LHCN-M2 (cell line): ENCODE results near the gene NCKAP5. TPM values are rescaled to one million over a fixed set of nuclear protein-coding genes. Genes with fewer than 3 reads are reported as not detected.
A peak's percentile ranks its signal among the peaks of the same experiment; 100 is the strongest.

Experiments used
- DNase-seq: peaks from one replicate; pipeline ENCODE4 v3.0.0-alpha.2; 2012; ENCODE audit warnings: low read depth
- total RNA-seq: library from RNA; depleted of rRNA; stranded (reverse); fragments of >200 nt; gene quantifications from 2 replicates; pipeline ENCODE4 v1.2.3, GENCODE V29; 2014

Gene NCKAP5
- total RNA-seq, 1 experiment from 2014 or later, result 0.40 TPM

DNA sequence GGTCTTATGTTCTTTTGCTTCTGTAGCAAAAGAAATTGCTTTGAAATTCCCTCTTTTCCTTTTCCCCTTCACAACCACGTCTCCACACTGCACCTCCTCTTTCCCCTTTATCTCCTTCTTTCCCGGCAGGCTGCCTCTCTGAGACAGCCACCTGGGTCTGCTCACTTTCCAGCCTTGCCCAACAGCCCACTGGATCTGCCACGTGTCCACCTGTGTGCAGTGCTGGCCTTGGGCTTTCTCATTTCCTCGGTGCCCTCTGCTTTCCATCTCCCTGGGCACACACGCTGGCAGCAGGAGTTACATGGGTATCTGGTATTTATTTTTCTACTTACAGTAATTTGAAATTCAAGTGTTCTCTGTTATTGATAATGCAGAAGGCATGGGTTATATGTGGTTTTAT is 684.8 kb downstream of the NCKAP5 start:
- DNase-seq, result no peak

DNA sequence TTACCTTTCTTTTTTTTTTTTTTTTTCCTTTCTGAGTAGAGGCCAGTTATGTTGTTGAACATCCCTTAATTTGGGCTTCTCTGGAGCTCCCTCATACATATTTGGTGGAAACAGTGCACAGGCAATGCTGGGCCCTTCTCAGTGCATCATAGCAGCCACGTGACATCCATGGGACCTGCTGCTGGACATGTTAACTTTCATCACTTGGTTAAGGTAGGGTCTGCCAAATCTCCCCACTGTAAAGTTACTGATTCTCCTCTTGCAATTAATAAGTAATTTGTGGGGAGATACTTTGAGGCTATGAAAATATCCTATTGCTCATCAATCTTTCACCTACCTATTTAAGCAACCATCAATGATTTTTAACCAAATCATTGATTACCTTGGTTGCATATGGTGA is 686.7 kb downstream of the NCKAP5 start:
- DNase-seq, result no peak

DNA sequence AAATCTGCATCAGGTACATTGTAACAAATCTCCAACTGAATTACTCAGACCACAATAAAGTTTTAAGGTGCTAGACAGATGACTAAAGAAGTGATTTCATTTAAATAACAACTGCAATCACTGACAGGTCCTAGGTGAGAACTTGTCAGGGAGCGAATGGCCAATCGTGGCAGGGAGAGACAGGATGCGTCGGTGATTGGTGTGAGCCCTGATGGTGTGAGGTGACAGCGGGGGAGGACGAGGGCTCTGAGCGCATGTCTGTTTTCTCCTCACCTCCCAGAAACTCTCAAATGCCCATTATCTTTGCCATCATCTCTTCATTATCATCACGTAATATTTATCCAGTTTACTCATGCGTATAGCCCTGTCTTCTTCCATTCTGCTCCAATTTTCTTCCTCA is 690.3 kb downstream of the NCKAP5 start:
- no peak for DNase-seq

DNA sequence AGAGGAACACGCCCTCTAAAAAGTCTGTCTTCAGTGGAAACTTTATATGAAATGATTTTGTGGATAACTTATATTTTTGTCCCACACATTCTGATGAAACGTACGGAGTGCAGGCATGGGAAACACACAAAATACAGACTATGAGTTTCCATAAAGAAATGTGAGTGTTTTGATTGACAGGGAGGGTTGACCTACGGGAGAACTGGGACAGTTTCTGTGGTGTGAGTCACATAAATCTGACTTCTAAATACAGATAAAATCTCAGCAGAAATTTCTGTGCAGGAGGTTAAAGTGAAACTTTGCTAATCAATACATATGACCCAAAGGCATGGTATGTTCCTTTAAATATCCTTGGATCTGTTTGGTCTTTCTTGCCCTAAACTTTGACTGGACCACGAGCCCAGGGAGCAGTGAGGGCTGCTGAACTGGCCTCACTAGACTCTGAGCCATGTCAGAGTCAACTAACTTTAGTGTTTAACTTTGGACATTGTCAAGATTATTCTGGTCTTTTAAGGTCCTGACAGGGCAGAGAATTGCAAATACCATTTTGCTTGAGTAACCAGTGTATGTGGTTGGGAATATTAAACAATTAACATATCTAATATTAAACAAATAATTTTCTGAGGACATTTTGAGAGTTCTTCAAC is 691.4 kb downstream of the NCKAP5 start:
- no peak for DNase-seq

DNA sequence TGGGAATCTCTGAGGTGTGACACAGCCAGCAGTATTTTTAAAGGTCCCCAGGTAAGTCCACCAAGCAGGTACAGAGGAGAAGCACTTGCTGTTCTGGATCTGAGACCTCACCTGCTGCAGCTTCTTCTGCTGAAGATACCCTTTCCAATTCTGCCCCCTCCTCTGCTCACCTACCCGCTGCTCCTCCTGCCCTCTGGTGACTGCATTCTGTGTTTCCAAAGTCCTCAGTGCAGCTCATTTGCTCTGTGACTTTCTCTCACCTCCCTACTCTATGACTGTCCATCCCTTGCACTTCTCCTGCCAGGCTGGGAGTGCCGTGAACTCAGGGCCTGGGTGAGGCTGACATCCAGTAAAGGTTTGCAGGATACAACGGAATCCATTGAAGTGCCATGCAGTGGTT is 693.1 kb downstream of the NCKAP5 start:
- DNase-seq, result no peak

DNA sequence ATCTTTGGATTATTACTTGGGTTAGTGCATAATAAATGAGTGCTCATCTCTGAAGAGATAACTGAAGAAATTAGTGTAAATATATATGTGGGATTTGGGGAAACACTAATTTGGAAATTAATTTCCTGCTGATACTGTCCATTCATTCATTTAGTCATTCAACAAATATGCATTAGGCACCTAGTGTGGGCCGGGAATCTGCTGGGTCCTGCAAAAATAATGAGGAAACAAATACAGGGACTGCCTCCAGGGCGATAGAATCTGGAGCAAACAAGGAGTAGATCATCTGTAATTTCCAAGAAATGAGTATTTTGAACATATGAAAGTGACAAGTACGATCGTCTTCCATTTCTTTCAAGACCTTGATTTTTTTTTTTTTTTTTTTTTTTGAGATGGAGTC is 694.5 kb downstream of the NCKAP5 start:
- DNase-seq, result no peak

DNA sequence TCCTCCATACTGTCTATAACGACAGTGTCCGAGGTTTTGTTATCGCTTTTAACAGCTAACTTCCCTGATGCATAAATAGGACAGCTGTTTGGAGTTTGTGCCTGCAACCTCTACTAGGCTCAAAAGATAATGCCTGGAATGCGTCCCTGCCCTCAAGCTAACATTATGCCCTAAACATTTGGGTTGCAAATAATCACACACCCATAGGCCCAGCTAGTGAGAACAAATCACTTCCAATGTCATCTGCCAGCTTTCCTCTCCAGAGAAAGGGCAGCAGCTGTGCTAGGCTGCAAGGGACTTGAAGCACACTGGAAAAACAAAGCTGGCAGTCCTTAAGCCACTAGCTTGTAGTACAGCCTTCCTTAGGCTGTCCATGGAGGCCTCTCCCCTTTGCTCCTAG is 696.4 kb downstream of the NCKAP5 start:
- DNase-seq, result peak; percentile 16

DNA sequence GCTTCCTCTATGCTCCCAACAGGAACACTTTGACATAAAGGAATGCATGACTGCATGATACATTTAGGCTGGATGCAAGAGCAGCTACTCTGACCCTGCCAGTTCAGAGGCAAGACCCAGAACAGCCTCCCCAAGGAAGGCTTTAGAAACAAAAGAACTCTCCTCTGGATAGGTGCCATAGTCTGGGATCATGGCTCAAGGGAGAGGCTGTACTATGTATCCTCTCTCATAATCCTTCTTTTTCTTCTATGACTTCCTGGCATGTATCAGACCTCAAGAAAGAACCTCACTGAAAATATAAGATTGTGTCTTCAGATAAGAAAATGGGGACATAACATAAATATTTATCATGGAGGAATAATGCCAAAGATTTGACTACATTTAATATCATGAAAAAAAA is 704.3 kb downstream of the NCKAP5 start:
- no peak for DNase-seq

DNA sequence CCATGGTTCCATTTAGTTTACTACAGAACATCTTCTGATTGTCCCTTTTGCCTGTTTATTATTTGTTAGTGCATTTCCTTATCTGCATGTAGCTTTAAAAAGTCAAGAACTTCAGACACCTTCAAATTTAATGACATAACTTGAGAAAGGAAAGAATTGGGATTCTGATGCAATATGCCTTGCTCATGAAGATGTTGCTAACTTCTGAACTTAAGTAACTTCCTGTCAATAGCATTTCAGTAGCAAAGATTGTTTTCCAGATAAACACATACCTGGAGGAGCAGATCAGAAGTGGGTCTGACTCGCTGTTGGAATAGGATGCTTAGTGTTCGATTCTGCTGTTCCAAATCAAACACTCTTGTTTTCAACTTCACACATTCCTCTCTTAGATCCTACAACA is 708.0 kb downstream of the NCKAP5 start:
- no peak for DNase-seq

DNA sequence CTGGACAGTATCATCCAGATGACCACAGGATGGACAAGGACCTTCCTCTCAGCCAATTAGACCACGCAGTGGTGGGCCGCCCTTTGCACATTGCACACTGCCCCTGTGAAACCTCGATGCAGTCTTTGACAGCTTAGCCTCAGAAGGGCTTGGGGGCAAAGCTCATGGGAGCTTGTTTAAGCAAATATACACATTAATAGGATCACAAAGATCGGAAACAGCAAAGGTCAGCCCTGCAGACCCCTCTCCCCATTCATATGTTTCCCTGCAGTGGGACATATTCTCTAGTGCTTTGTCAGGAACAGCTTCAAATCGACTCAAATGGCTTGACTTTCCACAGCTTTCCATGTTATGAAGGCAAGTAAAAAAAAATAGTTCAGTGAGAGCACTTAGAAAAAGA is 708.7 kb downstream of the NCKAP5 start:
- no peak for DNase-seq

DNA sequence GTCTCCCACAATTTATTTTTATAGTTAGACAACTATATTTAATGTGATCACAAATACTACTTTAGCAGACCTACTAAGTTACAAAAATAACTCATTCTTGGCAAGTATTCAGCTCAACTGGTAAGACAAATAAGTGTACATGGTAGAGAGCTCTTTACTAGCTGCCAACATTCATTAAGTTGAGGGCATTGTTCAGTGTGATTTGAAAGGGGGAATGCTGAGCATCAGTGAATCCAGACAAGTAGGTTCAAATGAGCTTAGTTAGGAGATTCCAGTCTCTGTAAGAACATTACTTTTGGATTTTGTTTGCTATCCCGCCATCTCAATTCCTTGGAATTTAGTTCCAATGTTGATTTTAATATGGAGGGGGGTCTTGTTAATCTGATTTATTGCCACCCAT is 710.9 kb downstream of the NCKAP5 start:
- DNase-seq, result no peak

DNA sequence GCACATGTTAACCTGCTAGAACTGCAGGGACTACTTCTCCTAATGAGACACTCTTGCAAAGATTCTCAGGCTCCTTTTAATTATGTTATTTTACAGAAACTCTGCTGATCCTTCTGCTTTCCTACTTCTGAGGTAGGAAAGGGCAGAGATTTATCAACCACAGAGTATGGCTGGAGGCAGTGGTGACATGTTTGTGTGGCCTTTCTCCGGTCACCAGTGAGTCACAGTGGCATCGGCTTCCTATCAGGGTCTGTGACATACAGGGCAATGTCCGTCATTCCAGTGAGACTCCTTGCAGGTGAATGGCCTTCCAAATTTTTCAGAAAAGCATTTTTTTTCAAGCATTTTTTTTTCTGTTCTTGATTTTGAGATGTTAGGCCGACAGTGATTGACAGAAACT is 717.6 kb downstream of the NCKAP5 start:
- no peak for DNase-seq

DNA sequence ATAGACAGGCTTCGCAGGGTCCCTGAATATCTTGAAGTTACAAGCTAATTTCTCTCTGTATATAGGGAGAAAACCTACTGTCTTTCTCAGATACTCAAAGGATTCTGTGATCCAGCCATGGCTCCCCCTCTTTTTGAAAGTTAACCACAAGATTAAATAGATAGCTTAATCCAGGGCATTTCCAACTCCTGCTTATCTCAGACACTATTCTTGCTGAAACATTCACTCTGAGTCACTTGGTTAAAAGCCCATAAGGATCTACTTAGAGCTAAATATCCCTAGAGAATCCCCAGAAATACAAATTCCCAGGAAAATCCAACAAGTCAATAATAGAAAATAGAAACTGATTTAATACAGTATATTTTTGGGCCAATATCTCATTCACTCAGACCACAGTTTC is 719.1 kb downstream of the NCKAP5 start:
- peak; percentile 18 for DNase-seq

DNA sequence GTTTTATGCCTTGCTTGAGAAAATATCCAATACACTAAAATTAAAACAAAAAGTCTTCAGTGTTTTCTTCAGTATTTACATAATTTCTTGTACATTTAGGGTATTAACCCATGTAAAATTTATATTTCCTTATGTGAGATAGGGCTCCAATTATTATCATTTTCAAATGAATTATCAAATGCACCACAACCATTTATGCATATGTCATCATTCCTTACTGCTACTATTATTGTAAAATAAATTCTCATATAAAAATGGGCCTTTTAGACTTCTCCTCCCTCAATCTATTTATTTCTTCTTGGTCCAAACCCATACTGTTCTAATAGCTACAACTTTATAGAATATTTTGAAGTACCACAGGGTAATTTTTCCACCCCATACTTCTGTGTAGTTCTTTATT is 722.9 kb downstream of the NCKAP5 start:
- DNase-seq, result no peak

DNA sequence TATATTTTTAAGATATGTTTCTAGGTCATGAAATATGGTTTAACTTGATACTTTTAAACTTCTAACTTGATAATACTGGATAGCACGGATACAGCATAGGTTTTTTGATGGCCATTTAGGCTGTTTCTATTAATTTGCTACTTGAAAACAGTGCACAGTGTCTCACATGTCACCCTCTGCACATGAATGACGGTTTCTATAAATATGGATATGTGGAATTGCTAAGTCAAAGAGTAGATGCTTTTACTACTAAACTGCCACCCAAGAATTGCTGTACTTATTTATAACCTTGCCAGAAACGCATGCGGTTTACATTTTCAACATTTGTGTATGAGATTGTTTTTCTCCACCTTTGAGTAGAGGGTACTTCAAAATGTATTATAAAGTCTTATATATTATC is 723.7 kb downstream of the NCKAP5 start:
- no peak for DNase-seq

DNA sequence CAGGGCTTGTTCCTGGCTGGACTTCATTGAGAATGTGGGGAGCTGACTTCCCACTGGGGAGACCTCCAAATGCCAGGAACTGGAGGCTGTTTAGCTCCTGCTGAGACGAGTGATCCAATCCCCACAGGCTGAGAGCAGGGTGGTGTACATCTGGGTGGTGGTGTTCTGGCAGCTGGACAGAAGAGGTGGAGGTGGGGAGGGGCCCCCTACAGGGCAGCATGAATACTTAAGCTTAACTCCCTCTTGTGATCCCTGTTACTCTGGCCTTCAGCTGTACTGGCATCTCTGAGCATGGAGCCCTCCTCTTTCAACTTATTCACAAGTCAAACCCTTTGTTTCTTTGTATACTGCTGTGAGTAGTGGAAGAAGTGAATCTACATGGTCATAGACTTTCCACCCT is 730.5 kb downstream of the NCKAP5 start:
- no peak for DNase-seq

DNA sequence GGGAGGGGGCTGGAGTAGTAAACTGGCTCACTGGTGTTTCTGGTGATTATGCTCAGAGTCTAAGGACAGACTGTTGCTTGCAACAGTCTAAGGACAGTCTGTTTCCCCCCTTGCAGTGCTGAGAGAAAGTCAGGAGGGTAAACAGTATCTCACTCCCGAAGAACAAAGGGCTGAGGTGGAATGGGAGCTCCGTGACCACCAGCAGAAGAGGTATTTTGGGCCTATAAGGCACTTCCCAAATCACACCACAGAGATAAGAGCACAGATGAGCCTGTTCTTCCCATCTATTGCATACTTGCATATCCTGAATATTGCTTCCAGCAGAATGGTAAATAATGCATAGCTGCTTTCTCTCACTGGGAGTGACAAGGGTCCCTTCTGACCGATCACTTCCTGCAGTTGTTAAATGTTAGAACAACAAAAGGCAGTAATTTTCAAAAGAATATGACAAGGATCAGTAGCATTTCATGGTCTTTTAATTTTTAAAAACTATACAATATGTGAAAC is 737.9 kb downstream of the NCKAP5 start:
- DNase-seq, result no peak

DNA sequence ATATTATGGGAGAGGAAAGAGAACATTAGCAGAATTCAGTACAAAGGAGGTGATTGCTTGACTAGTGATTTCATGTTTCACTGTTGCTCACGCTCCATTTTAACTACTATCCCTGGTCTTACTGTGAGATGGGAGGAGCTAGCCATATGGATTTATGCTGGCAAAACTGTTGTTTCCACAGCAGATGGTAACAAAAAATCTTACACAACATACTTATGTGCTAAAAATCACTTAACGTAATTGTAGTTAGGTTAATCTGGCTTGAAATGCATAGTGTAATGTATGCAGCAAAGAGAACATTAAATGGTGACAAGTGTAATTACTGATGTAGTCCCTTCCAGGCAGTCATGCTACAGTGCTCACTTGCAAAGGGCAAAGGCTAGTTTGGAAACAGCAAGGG is 742.7 kb downstream of the NCKAP5 start:
- DNase-seq, result no peak

DNA sequence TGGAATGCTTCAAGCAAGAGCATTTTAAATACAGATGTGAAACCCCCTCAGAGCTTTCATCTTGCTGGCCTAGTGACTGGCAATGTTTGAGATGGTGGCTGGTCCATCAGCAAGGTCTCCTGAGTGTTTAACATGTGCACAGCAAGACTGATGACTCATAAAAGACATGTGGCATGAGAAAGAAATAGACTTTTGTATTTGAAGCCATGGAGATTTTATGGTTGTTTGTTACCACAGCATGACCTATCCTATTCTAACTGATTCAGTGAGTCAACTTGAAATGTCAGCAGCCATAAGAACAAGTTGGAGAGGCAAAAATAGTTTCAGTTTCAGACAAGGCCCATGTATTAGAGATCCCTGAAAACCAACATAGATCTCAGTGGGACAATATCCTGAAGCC is 743.5 kb downstream of the NCKAP5 start:
- peak; percentile 40 for DNase-seq

DNA sequence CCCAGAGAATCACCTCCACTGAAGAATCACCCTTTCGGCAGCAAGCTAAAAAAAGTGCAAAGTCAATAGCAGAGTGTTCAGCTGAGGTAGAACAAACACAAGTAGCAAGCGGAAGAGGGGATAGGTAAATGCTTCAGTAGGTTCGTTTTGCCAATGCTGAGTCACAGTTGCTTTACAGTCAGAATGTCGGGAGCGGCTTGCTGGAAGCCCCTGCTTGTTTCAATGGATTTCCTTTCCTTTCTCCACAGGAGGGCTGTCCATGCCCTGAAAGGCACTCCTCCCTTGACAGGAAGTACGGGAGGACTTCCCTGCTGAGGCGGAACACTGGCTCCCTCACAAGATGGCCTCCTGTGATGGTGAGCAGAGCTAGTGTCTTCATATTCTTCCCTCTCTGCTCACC is 752.0 kb downstream of the NCKAP5 start:
- DNase-seq, result no peak

DNA sequence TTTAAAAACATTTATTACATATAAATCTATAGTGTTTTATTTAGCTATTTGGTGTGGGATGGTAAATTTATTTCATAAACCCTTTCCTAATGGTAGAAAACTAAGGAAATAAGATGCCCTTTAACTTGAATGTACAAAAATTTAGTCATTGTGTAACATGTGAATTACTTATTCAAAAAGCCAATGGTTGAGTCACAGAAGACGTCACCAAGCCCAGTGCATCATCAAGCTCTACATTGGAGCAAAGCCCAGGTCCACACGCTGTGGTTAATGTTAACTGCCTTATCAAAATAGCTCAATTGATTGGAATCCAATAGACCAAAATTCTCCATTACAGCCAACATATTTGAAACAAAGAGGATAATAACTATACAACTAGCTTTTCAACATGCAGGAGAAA is 752.7 kb downstream of the NCKAP5 start:
- peak; percentile 45 for DNase-seq

DNA sequence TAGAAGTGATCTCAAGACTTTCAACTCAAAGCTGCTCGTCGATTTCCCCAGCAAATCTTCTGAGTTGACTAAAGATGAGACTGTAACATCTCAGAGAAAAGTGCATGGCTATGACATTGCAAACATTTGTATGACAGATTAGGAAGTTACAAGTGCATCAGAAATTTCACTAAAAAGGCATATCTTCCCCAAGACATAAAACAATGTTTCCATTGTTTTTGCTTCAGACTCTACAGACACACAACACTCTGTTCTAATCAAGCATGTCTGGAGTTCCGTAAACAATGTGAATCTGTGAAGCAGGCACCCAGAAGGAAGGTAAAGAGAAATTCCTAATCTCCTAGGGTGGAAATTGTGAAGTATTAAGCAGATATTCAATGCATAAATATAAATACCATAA is 753.6 kb downstream of the NCKAP5 start:
- no peak for DNase-seq

DNA sequence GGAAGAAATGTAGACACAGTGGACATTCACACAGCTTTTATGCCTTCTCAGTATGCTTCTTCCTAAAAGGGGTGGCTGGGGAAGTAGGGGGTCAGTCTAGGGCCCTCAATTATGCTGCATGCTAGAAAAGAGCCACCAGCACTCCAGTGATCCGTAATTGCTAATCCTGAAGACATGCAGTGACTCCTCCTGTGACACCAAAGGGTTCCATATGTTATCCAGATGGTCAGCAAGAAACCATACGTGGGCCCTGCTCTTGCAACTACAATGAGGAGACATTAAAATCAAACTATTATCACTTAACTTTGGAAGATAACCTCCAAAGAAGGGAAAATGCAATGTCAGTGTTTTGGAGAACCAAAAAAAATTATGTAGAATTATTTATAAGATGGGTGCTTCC is 754.8 kb downstream of the NCKAP5 start:
- DNase-seq, result no peak
